HFF-Myc (cell line): ENCODE results near the gene MMD.

ENCODE experiments used
- DNase-seq: peaks from one replicate; pipeline ENCODE4 v3.0.0-alpha.2; 2011; ENCODE audit warnings: low read depth; ENCODE audit errors: extremely low read depth
- H3K4me3 ChIP-seq: replicated peaks from 2 replicates; pipeline ENCODE4 v1.5.1; 2011; ENCODE audit warnings: low read depth, mild to moderate bottlenecking, control low read depth, low read length
- TF ChIP-seq, protein P1 (sequence below): IDR thresholded peaks from 2 replicates; pipeline ENCODE4 v1.5.1; 2012; ENCODE audit warnings: mild to moderate bottlenecking, low read depth, low read length, control low read depth; ENCODE audit errors: missing control alignments

MMD gene

GRCh38 chr17:55381017-55381770 lies 40.4 kb downstream of the MMD start:
- no peak overlapping the region for H3K4me3 ChIP-seq
- TF ChIP-seq, protein P1, sequence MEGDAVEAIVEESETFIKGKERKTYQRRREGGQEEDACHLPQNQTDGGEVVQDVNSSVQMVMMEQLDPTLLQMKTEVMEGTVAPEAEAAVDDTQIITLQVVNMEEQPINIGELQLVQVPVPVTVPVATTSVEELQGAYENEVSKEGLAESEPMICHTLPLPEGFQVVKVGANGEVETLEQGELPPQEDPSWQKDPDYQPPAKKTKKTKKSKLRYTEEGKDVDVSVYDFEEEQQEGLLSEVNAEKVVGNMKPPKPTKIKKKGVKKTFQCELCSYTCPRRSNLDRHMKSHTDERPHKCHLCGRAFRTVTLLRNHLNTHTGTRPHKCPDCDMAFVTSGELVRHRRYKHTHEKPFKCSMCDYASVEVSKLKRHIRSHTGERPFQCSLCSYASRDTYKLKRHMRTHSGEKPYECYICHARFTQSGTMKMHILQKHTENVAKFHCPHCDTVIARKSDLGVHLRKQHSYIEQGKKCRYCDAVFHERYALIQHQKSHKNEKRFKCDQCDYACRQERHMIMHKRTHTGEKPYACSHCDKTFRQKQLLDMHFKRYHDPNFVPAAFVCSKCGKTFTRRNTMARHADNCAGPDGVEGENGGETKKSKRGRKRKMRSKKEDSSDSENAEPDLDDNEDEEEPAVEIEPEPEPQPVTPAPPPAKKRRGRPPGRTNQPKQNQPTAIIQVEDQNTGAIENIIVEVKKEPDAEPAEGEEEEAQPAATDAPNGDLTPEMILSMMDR: no peak
- no peak for DNase-seq

DNA sequence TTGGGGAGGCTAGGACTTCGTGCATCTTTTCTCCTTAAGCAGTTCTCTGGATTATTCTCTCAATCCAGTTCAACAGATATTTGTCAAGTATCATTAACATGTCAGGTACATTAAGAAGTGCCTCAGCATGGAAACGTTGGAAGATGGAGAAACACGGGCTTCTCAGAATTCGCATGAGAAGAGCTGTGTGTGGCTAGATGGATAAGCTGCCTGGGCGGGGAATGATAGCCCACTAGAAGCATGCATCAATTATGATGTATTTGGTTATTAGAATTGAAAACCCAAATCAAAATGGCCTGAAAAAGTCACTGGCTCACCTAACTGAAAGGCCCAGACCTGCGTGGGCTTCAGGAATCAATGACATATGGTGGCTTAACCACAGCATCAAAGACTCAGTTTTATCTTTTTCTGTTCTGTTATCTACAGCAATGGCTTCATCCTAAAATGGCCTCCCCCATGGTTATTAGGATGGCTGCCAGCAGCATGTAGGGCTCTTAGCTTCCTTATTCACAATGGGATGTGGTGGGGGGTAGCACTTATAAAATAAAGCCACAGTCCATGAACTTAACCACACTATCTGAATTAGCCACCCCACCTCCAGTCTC lies 43.9 kb downstream of the MMD start:
- TF ChIP-seq, protein P1: no peak
- H3K4me3 ChIP-seq: no peak overlapping the region
- no peak for DNase-seq

GRCh38 chr17:55368706-55369105 lies 52.9 kb downstream of the MMD start:
- TF ChIP-seq, protein P1: no peak
- H3K4me3 ChIP-seq: no peak overlapping the region
- no peak for DNase-seq

GRCh38 chr17:55366020-55366481 lies 55.6 kb downstream of the MMD start:
- TF ChIP-seq, protein P1: no peak

GRCh38 chr17:55363033-55363432 lies 58.6 kb downstream of the MMD start:
- DNase-seq: no peak
- TF ChIP-seq, protein P1: no peak
- no peak overlapping the region for H3K4me3 ChIP-seq

More at GRCh38 chr17:55366020-55366481, 55.6 kb downstream of the MMD start:
- no peak overlapping the region for H3K4me3 ChIP-seq
- DNase-seq: no peak

GRCh38 chr17:55360971-55361370 lies 60.7 kb downstream of the MMD start:
- H3K4me3 ChIP-seq: no peak overlapping the region
- TF ChIP-seq, protein P1: no peak
- DNase-seq: no peak
